H9 (cell line): ENCODE measurements around the gene KNG1. TPM values are rescaled to one million over a fixed set of nuclear protein-coding genes. Genes with fewer than 3 reads are reported as not detected.

Experiments
- DNase-seq: peaks from one replicate; pipeline ENCODE4 v3.0.0-alpha.2; 2017
- H2AFZ ChIP-seq: one replicate; pipeline ENCODE4 v1.6.1; 2013; ENCODE audit warnings: mild to moderate bottlenecking, low read length, control low read depth, moderate library complexity
- H2AK5ac ChIP-seq: 2 replicates; pipeline ENCODE4 v1.6.1; 2013; ENCODE audit warnings: low read length, control low read depth, mixed read lengths; ENCODE audit not compliant: insufficient read length
- H2BK120ac ChIP-seq: one replicate; pipeline ENCODE4 v1.6.1; 2013; ENCODE audit warnings: low read depth, mild to moderate bottlenecking, low read length, control low read depth, inconsistent platforms; ENCODE audit not compliant: poor library complexity, severe bottlenecking
- H2BK12ac ChIP-seq: 2 replicates; pipeline ENCODE4 v1.6.1; 2013; ENCODE audit warnings: low read length, control low read depth, mixed read lengths, low read depth; ENCODE audit not compliant: insufficient read length
- H2BK15ac ChIP-seq: 2 replicates; pipeline ENCODE4 v1.6.1; 2013; ENCODE audit warnings: low read depth, low read length, control low read depth
- H2BK20ac ChIP-seq: one replicate; pipeline ENCODE4 v1.6.1; 2013; ENCODE audit warnings: low read depth, mild to moderate bottlenecking, low read length, control low read depth, inconsistent platforms; ENCODE audit not compliant: poor library complexity, severe bottlenecking
- H2BK5ac ChIP-seq: 2 replicates; pipeline ENCODE4 v1.6.1; 2013; ENCODE audit warnings: low read length, control low read depth, mixed read lengths; ENCODE audit not compliant: insufficient read length
- H3K14ac ChIP-seq: 2 replicates; pipeline ENCODE4 v1.6.1; 2013; ENCODE audit warnings: low read length, control low read depth; ENCODE audit not compliant: insufficient read depth
- H3K18ac ChIP-seq: 2 replicates; pipeline ENCODE4 v1.6.1; 2013; ENCODE audit warnings: low read depth, mild to moderate bottlenecking, mixed read lengths, low read length, control low read depth; ENCODE audit not compliant: insufficient read length
- H3K23ac ChIP-seq: 2 replicates; pipeline ENCODE4 v1.6.1; 2013; ENCODE audit warnings: low read length, control low read depth, mixed read lengths, low read depth; ENCODE audit not compliant: insufficient read length
- H3K23me2 ChIP-seq: 2 replicates; pipeline ENCODE4 v1.6.1; 2013; ENCODE audit warnings: low read depth, mild to moderate bottlenecking, mixed read lengths, low read length, control low read depth; ENCODE audit not compliant: insufficient read length, poor library complexity, severe bottlenecking
- H3K27ac ChIP-seq: 2 replicates; pipeline ENCODE4 v1.5.1; 2013; ENCODE audit warnings: low read length, control low read depth, mixed read lengths, low read depth; ENCODE audit not compliant: insufficient read length
- H3K27me3 ChIP-seq: 2 replicates; pipeline ENCODE4 v1.6.1; 2013; ENCODE audit warnings: low read length, control low read depth, inconsistent platforms; ENCODE audit not compliant: insufficient read depth
- H3K4ac ChIP-seq: 2 replicates; pipeline ENCODE4 v1.6.1; 2013; ENCODE audit warnings: low read depth, mild to moderate bottlenecking, control low read depth, inconsistent platforms, low read length, moderate library complexity
- H3K4me1 ChIP-seq: 2 replicates; pipeline ENCODE4 v1.6.1; 2013; ENCODE audit warnings: low read length, control low read depth, inconsistent platforms; ENCODE audit not compliant: insufficient read depth
- H3K4me2 ChIP-seq: 2 replicates; pipeline ENCODE4 v1.6.1; 2013; ENCODE audit warnings: low read length, control low read depth, mixed read lengths; ENCODE audit not compliant: insufficient read length, insufficient read depth
- H3K56ac ChIP-seq: 2 replicates; pipeline ENCODE4 v1.6.1; 2013; ENCODE audit warnings: low read depth, mild to moderate bottlenecking, mixed read lengths, low read length, control low read depth; ENCODE audit not compliant: insufficient read length
- H3K79me1 ChIP-seq: 2 replicates; pipeline ENCODE4 v1.6.1; 2013; ENCODE audit warnings: low read depth, mild to moderate bottlenecking, moderate library complexity, low read length, control low read depth, inconsistent platforms; ENCODE audit not compliant: insufficient read depth, poor library complexity, severe bottlenecking
- H3K79me2 ChIP-seq: 2 replicates; pipeline ENCODE4 v1.6.1; 2013; ENCODE audit warnings: low read length, control low read depth, inconsistent platforms; ENCODE audit not compliant: insufficient read depth
- H3K9ac ChIP-seq: 2 replicates; pipeline ENCODE4 v1.6.1; 2013; ENCODE audit warnings: low read length, control low read depth, mixed read lengths; ENCODE audit not compliant: insufficient read length; ENCODE audit errors: extremely low read depth
- H3K9me3 ChIP-seq: one replicate; pipeline ENCODE4 v1.6.1; 2013; ENCODE audit warnings: low read depth, low read length, inconsistent platforms; ENCODE audit not compliant: control insufficient read depth
- H3T11ph ChIP-seq: one replicate; pipeline ENCODE4 v1.6.1; 2013; ENCODE audit warnings: mild to moderate bottlenecking, low read length, control low read depth, inconsistent platforms
- H4K20me1 ChIP-seq: one replicate; pipeline ENCODE4 v1.6.1; 2013; ENCODE audit not compliant: control insufficient read depth, insufficient read length, insufficient read depth
- H4K5ac ChIP-seq: 2 replicates; pipeline ENCODE4 v1.6.1; 2013; ENCODE audit warnings: low read depth, mild to moderate bottlenecking, mixed read lengths, low read length, control low read depth; ENCODE audit not compliant: insufficient read length
- H4K8ac ChIP-seq: replicated peaks from 2 replicates; pipeline ENCODE4 v1.6.1; 2013; ENCODE audit warnings: low read length, control low read depth, mixed read lengths, low read depth; ENCODE audit not compliant: insufficient read length
- H4K91ac ChIP-seq: 2 replicates; pipeline ENCODE4 v1.6.1; 2013; ENCODE audit warnings: low read depth, mild to moderate bottlenecking, moderate library complexity, mixed read lengths, low read length, control low read depth; ENCODE audit not compliant: insufficient read length
- H3K27ac Mint-ChIP-seq, 3 experiments: 2 replicates in 2 of 3; 3 replicates in 1 of 3; pipeline ENCODE4 v1.8.0; 2020 to 2021; ENCODE audit warnings: mixed read lengths in 3 of 3, mild to moderate bottlenecking in 1 of 3, moderate library complexity in 1 of 3
- H3K27me3 Mint-ChIP-seq: 2 replicates; pipeline ENCODE4 v1.8.0; 2021; ENCODE audit warnings: low read depth, mild to moderate bottlenecking, moderate library complexity, mixed read lengths
- H3K36me3 Mint-ChIP-seq, 3 experiments: 2 replicates in 2 of 3; 3 replicates in 1 of 3; pipeline ENCODE4 v1.8.0; 2020 to 2021; ENCODE audit warnings: low read depth in 3 of 3, mixed read lengths in 3 of 3; ENCODE audit not compliant: insufficient read depth in 1 of 3
- H3K4me1 Mint-ChIP-seq, 2 experiments: 2 replicates each; pipeline ENCODE4 v1.8.0; 2020; ENCODE audit warnings: mixed read lengths in 2 of 2
- H3K4me3 Mint-ChIP-seq, 2 experiments: 2 replicates in 1 of 2; 3 replicates in 1 of 2; pipeline ENCODE4 v1.8.0; 2020 to 2021; ENCODE audit warnings: mild to moderate bottlenecking in 2 of 2, mixed read lengths in 2 of 2, moderate library complexity in 1 of 2
- H3K9me3 Mint-ChIP-seq, 2 experiments: 2 replicates in 1 of 2; 3 replicates in 1 of 2; pipeline ENCODE4 v1.8.0; 2020; ENCODE audit warnings: mild to moderate bottlenecking in 2 of 2, mixed read lengths in 2 of 2, moderate library complexity in 1 of 2
- WGBS: extraction: QIAGEN DNeasy Blood & Tissue Kit; methylation state at CpG from one replicate; pipeline ENCODE4 v1.1.7; 2013; ENCODE audit warnings: missing lambda C conversion rate, low lambda C conversion rate, mixed read lengths; ENCODE audit not compliant: insufficient read length; ENCODE audit errors: extremely low coverage; 5-methylcytosine and 5-hydroxymethylcytosine counted together
- total RNA-seq: library from RNA; stranded (reverse); gene quantifications from 2 replicates; pipeline ENCODE4 v1.2.1, GENCODE V29; 2021
- TF ChIP-seq, protein P1 (sequence below): fragments of 200-600 bp; sonication (generic); conservative IDR thresholded peaks from 3 replicates; pipeline ENCODE4 v1.8.0; 2021; ENCODE audit warnings: antibody characterized with exemption, mild to moderate bottlenecking

Gene KNG1
- total RNA-seq, 1 experiment from 2014 or later: not detected

DNA sequence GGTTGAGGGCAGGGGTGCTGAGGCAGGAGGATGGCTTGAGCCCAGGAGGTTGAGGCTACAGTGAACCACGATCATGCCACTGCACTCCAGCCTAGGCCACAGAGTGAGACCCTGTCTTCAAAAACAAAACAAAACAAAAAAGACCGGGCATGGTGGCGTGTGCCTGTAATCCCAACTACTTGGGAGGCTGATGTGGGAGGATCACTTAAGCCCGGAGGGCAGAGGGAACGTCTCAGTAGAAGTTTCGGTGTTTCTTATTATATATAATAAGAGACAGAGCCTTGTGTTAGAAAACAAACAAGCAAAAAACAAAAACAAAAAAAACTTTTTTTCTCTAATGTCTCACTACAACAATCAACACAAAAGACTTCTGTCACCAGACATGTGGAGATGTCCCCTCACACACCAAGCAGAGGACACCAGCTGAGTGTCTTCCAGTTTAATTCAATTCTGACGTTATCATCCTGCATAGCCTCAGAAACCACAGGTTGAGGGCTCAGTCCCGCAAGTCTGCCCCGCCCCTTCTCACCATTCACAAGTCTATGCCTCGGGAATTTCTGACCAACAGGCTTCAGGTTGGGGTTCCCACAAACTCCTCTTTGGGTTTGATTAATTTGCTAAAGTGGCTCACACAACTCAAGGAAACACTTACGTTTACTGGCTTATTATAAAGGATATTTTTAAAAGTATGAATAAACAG lies 42.2 kb downstream of the KNG1 start:
- H3K4me1 ChIP-seq: no peaks in the 10 kb centered on the region
- H4K5ac ChIP-seq: no peak overlapping the region
- H3K79me2 ChIP-seq: no peaks in the 10 kb centered on the region
- H3K9ac ChIP-seq: no peak overlapping the region
- H2AK5ac ChIP-seq: no peak overlapping the region
- H4K91ac ChIP-seq: no peak overlapping the region
- H3K4ac ChIP-seq: no peak overlapping the region
- WGBS: no CpG with 5 or more reads among the region's 11 CpGs
- no peak overlapping the region for H2BK120ac ChIP-seq
- Mint-ChIP-seq H3K9me3 (no peaks in the 10 kb centered on the region), H3K4me1 (peaks cover 4 to 9% of the 10 kb centered on the region in 2 experiments; a peak in 3 of 4 replicates), H3K27me3 (peaks cover 2% of the 10 kb centered on the region; the same call in 1 of the 2 replicates), H3K27ac (no peak overlapping the region), H3K36me3 (no peaks in the 10 kb centered on the region), H3K4me3 (no peak overlapping the region)
- H2BK20ac ChIP-seq: no peak overlapping the region
- no peaks in the 10 kb centered on the region for H4K20me1 ChIP-seq
- no peak overlapping the region for H3K56ac ChIP-seq
- no peak overlapping the region for H3K23ac ChIP-seq
- H2BK12ac ChIP-seq: no peak overlapping the region
- H3T11ph ChIP-seq: no peak overlapping the region
- no peak overlapping the region for H2AFZ ChIP-seq
- H3K23me2 ChIP-seq: no peaks in the 10 kb centered on the region
- H3K27ac ChIP-seq: no peak overlapping the region
- DNase-seq: no peak
- no peak overlapping the region for H3K14ac ChIP-seq
- no peak overlapping the region for H2BK5ac ChIP-seq
- H3K9me3 ChIP-seq: no peaks in the 10 kb centered on the region
- no peak overlapping the region for H2BK15ac ChIP-seq
- H3K79me1 ChIP-seq: no peaks in the 10 kb centered on the region
- TF ChIP-seq, protein P1, sequence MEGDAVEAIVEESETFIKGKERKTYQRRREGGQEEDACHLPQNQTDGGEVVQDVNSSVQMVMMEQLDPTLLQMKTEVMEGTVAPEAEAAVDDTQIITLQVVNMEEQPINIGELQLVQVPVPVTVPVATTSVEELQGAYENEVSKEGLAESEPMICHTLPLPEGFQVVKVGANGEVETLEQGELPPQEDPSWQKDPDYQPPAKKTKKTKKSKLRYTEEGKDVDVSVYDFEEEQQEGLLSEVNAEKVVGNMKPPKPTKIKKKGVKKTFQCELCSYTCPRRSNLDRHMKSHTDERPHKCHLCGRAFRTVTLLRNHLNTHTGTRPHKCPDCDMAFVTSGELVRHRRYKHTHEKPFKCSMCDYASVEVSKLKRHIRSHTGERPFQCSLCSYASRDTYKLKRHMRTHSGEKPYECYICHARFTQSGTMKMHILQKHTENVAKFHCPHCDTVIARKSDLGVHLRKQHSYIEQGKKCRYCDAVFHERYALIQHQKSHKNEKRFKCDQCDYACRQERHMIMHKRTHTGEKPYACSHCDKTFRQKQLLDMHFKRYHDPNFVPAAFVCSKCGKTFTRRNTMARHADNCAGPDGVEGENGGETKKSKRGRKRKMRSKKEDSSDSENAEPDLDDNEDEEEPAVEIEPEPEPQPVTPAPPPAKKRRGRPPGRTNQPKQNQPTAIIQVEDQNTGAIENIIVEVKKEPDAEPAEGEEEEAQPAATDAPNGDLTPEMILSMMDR: no peak
- no peaks in the 10 kb centered on the region for H3K27me3 ChIP-seq
- H4K8ac ChIP-seq: no peak overlapping the region
- H3K18ac ChIP-seq: no peak overlapping the region
- H3K4me2 ChIP-seq: no peak overlapping the region
